HUDEP-2 (cell line): ENCODE measurements around the gene NEDD8.
"Not testable (repeated sequence)": the region's sequence is repeated elsewhere in the genome, so short reads cannot be mapped to it uniquely, and the experiment has no call there.

ENCODE experiments used
- DNase-seq, 76 experiments: peaks; one replicate each; lab custom pipeline; 2025; ENCODE audit not compliant: unreplicated experiment in 76 of 76; lab: John Stamatoyannopoulos, UW

The NEDD8 gene

DNA sequence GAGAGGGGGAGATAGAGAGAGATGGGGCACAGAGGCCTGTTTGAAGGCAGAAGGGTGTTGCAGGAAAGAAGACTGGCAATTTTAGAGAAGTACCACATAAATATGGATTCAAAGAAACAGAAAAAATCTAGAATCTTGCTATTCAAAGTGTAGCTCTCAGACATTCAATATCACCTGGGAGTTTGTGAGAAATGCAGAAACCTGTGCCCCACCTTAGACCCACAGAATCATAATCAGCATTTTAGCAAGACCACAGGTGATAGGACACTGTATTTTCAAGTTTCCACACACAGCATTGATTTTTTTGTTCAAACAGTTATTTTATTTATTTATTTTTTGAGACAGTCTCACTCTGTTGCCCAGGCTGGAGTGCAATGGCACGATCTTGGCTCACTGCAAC, 3.3 kb downstream of the NEDD8 start:
- DNase-seq: no peak

DNA sequence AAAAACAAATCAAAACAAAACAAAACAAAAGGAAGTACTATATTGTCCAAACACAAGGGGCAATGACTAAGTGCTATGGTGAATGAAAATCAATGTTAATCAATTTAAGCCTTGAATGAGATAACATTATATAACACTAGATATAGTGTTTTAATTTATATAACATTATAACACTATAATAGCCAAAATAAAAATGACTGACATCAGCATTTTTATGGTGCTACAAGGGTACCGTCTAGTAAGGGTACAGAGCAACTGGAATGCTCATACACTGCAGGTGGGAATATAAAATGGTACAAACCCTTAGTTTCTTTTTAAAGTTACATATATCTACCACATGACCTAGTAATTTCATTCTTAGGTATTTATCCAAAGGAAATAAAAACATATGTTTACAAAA, 5.7 kb downstream of the NEDD8 start:
- no peak for DNase-seq

DNA sequence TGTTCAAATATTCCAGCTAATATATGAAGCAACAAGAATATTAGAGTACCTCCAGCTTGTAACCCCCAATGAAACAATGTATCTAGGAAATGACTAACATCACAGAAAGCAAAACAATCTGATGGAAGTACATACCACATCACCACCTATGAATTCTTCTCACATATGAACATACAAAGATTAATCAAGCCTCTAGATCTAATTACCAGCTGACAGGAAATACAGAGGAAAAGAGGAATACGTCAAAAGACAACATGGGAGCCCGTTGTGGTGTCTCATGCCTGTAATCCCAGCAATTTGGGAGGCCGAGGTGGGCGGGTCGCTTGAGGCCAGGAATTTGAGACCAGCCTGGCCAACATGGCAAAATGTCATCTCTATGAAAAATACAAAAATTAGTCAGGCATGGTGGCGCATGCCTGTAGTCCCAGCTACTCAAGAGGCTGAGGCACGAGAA, 7.5 kb downstream of the NEDD8 start:
- DNase-seq: no peak

DNA sequence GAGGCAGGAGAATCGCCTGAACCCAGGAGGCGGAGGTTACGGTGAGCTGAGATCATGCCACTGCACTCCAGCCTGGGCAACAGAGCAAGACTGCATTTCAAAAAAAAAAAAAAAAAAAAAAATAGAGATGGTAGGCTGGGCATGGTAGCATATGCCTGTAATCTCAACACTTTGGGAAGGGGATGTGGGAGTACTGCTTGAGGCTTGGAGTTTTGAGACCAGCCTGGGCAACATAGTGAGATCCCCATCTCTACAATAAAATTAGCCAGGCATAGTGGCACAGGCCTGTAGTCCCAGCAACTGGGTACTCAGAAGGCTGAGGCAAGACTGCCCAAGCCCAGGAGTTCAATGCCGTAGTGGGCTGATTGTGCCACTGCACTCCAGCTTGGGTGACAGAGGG, 9.2 kb downstream of the NEDD8 start:
- not testable (repeated sequence) for DNase-seq

DNA sequence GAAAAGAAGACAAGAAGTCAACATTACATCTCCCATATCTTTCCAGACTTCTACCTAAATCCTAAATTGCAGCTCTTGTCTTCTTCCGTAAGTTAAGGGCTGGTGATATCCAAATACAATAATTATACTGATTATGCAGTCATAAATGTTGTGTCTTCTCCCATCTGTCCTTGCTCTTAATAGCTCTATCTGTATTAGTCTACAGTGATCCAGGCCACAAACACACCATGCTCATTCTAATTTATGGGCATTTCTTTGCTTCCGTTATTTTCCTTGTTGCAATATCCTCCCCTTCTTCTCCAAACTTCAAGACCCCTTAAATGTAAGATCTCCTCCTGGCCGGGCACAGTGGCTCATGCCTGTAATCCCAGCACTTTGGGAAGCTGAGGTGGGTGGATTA, 12.6 kb downstream of the NEDD8 start:
- DNase-seq: no peak

DNA sequence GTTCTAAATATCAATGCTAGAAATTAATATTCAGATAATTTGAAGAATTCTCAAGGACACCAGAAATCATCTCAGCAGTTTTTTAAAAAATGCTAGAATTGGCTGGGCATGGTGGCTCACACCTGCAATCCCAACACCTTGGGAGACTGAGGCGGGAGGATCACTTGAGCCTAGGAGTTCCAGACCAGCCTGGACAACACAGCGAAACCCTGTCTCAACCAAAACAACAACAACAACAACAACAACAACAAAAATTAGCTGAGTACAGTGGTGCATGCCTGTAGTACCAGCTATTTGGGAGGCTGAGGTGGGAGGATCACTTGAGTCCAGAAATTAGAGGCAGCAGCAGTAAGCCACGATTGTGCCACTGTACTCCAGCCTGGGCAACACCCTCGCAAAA, 13.1 kb downstream of the NEDD8 start:
- no peak for DNase-seq

DNA sequence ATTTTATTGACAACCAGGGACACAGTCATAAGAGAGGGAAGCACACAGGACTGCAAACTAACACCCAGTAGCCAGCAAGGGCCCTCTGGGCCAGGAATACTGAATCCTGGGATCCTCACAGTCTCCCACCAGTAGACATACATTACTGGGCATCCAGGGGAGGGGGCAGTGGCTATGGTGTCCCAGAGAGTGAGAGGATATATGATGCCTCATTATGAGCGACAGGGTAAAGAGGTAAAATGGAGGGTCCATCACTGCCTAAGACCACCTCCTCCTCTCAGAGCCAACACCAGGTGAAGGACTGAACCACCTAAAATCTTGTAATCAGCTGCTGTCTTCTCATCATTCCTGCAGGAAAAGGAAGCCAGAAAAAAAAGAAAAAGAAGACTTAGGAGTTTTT, 15.3 kb downstream of the NEDD8 start:
- not testable (repeated sequence) for DNase-seq

DNA sequence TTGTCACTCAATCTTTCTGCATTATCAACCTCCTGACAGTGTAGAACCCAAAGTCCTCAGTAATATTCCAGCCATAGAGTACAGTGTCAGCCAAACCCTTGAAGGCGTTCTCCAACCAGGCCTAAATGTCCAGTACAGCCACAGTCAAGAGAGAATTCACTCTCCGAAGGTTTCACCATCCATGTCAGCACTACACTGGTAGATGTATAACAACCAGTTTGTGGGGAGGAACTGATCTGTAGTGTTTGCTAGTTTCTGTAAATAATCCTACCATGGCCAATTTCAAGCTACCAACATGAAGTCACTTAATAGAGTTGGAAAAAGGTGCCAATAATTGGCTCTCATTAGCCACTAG, 15.8 kb downstream of the NEDD8 start:
- DNase-seq: no peak

DNA sequence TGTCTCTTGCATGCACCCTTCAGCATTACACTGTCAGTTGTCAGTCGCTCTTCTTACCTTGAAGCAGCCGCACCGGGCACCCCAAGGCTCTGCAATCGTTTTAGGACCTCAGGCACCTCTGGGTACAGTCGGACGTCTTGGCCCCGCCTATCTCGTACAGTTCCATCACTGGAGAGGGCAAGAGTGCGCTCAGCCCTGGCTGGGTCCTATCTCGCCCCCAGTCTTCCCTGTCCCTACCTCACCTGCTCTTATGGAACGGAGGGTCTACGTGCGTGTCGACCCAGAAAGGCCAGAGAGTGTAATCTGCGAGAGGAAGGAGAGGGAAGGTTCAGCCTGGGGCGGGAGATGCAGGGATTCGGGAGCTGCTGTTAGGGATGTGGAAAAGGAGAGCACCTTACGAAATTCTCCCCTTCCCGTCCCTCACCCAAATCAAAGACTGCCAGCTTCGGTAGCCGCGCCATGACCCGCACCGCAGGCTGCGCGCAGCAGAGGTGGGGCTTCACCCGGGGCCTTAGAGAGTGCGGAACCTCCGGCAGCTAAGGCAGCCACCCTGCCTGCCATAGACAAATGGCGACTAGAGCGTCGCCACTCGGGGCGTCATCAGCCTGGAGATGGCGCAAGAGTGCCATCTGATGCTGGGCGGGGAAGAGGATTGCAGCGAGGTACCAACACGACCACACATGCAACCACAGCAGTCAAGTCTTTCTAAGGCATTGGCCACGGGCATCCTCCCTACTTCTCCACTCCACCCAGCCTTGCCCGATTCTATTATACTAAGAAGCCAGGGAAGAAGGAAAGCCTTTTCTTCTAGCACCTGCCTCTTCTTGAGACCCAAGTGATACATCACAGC, 16.4 kb downstream of the NEDD8 start, which contains the start of gene MDP1:
Gene MDP1, minus strand, starts transcription at position 572 of the 850 bp plus-strand sequence. Its CDS starts 111 bp downstream, at position 461.
- peak in 74 of 76 experiments; percentile 8 to 81 (median 68) for DNase-seq

DNA sequence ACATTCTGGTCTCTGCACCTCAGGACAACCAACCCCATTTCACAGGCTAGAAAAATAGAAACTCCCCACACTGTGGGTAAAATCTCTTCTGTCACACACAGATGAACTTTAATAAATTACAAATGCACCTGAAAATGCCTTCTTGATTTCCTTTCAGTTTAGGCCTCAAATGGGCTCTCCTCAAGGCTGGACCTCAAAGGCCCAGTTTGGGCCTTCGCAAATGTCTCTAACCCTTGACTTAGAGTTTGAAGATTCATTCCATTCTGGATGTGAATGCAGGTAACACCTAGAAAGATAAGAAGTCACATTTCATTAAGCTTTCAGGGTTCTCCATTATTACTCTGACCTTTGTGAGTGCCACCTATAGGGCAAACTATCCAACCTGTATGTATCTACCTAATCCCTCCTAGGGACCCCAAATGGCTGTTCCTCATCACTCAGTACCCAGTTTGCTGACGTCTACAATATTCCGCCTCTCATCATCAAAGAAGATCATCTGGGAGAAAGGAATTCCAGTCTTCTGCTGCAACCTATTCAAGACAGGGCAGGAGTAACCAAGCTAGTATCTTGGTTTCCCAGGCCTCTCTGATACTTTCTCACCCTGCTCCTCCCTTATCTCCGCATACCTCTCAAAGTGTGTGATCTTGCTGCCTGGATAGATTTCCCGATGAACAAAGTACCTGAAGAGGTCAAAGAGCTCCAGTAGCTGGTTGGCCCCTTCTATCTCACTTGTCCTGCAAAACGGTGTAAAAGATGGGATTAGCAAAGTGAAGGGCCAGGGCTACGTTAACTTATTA, 18.1 kb downstream of the NEDD8 start:
- DNase-seq: no peak

DNA sequence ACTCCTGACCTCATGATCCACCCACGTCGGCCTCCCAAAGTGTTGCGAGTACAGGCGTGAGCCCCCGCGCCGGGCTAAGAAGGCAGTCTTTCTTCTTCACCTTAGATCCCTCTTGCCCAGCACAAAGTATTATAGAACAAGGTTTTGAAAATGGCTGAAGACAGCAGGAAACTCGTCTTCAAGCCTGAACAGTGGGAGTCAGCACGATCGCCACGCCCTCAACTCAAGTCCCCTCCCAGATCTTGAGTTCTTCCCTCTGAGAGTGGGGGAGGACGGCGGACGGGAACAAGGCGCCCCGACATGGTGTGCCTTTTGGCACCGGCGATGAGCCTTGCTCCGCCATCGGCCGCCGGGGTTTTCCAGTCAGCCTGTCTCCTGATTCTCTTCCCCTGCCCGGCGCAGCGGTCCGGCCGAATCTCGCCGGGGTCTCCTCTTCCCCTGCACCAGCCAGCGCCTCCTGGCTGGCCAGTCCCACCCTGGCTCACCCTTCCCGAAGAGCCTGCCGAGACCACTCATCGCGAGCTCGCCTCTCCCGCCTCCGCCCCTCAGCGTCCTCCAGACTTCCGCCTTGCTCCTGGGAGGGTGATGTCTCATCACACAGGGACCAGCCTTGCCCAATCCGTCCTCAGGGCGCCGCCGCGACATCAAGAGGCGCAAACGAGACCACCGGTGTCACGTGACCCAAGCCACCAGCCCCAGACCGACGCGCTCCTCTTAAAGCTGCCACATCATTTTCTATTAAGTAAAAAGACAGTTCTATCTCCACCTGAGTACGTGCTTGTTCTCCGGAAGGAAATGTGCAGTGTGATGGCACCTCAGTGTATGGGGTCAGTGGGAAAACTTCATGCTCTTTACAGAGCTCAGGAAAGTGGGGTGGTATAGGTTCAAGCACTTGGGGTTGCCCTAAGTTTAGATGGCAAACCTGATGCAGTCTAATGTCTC, 19.0 kb downstream of the NEDD8 start, which contains the start of gene CHMP4A:
Gene CHMP4A, minus strand, starts transcription at position 565 of the 942 bp plus-strand sequence. Its CDS starts 49 bp downstream, at position 516.
- DNase-seq: peak in 75 of 76 experiments; percentile 41 to 97 (median 94)

DNA sequence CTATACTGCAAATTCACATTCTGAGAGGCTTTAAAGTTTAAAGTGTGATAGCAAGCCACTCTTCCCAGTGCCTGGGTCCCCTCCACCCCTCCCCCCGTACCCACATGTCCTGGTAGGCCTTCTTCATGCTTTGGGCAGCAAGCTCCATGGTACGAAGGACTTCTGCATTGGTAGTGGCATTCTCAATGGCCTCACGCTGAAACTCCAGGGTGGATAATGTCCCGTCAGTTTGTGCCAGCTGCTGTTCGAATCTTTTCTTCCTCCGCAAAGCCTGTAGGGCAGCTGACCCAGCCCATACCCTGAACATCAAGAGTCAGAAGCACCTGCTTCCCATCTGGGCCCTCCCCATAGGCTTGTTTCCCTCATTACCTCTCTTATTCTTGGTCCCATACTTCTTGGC, 20.9 kb downstream of the NEDD8 start:
- DNase-seq: no peak

DNA sequence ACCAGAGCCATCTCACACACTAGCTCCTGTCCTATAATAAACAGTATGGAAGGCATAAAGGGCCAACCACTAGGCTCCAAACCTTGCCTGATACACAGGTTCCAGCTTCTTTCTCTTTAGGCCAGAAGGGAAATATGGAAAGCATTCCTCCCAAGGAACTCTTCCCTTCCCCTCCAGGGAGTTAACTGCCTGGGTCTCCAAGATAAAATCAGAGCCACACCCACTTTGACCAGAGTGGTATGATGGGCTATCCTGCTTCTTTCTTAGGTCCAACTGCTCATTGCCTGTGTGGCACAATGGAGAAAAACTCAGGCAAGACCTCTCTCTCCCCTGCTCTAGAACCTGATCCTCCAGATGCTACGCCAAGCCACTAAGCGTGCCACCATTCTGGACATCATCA, 24.5 kb downstream of the NEDD8 start:
- DNase-seq: no peak

DNA sequence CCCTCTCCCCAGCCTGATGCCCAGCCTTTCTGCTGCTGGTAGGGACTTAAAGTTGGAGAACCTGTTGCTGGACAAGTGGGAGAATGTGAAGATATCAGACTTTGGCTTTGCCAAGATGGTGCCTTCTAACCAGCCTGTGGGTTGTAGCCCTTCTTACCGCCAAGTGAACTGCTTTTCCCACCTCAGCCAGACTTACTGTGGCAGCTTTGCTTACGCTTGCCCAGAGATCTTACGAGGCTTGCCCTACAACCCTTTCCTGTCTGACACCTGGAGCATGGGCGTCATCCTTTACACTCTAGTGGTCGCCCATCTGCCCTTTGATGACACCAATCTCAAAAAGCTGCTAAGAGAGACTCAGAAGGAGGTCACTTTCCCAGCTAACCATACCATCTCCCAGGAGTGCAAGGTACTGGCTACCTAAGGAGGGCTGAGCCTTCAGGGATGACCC, 25.0 kb downstream of the NEDD8 start:
- no peak for DNase-seq

DNA sequence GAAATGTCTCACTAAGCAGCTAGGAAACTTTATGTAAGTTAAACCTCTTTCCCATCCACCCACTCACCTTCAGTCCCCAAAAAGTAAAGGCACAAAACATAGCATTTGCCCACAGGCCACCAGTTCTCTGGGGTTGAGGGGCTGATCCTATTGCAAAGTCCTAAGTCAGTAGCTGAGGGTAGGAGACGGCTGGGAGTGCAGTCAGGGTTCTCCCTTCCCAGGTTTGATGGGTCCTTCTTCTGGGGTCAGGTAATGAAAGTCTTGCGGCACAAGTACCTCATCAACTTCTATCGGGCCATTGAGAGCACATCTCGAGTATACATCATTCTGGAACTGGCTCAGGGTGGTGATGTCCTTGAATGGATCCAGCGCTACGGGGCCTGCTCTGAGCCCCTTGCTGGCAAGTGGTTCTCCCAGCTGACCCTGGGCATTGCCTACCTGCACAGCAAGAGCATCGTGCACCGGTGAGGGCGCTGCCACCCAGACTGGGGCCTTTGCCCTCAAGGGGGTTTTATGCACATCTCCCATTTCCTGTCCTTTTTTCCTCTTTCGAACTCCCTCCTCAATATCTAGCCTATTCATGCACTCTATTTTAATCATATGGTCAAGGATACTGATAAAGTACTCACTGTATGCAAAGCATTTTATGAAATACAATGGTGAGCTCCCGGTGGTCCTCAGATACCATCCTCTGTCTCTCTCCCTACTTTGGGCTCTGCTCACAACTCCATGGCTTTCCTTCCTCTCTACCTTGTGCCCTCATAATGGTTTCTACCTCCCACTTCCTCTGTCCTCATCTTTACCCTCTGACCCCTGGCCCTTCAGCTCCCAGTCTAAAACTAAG, 25.7 kb downstream of the NEDD8 start:
- no peak for DNase-seq

DNA sequence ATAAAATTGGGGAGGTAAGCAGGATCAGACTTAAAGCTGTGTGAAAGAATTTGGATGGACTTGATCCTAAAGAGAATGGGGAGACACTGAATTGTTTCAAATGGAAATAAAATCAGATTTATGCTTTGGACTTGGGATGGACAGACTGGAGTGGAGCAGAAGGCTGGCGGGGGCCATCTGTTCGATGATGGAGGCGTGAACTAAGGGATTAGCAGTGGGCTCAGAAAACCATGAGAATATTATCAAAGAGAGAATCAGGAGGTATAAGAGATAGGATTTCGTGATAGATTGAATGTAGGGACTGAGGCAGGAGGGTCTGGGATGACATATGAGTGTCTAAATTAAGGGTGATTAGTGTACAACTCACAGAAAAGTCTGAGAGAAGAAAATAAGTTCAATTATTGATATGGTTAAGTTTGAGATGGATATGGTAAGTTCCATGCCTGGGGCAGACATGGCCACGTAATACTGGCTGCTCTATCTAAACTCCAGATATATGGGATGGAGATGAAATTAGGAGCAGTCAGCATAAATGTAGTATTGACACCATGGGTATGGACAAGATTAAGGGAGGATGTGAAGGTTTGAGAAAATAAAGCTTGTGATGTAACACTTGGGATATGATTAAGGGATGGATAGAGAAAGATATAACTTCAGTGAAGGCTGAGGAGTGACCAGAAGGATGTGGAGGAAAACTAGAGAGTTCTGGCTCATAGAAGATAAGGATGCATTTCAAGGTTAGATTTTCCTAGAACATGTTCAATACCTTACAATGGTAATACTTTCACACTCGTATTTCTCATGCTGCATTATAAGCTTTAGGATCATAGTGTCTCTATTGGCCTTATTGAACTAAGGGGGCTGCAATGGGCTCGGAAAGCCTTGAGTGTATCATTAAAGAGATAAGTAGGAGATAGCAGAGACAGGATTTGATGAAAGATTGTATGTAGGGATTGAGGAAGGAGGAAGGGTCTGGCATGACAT, 27.7 kb downstream of the NEDD8 start:
- no peak for DNase-seq

DNA sequence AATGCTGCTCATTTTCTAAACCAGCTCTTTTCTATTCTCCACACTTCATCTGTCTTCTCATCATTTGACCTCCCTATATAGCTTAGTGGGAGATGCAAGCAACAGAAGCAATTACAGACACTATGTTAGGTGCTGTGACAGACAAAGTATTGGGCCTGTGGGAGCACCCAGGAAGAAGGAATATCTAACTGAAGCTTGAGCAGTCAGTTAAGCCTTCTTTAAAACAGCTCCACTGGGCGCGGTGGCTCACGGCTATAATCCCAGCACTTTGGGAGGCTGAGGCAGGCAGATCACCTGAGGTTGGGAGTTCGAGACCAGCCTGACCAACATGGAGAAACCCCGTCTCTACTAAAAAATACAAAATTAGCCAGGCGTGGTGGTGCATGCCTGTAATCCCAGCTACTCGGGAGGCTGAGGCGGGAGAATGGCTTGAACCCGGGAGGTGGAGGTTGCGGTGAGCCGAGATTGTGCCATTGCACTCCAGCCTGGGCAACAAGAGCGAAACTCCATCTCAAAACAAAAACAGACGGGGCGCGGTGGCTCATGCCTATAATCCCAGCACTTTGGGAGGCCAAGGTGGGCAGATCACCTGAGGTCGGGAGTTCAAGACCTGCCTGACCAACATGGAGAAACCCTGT, 28.8 kb downstream of the NEDD8 start:
- DNase-seq: not testable (repeated sequence)

DNA sequence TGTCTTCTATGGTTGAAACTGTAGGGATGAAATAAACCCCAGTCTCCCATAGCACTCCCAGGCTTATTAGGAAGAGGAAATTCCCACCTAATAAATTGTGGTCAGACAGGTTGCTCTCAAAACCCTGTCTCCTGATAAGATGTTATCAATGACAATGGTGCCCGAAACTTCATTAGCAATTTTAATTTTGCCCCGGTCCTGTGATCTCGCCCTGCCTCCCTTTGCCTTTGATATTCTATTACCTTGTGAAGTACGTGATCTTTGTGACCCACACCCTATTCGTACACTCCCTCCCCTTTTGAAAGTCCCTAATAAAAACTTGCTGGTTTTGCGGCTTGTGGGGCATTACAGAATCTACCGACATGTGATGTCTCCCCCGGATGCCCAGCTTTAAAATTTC, 29.6 kb downstream of the NEDD8 start:
- not testable (repeated sequence) for DNase-seq
